GM23338 (cell line): ENCODE data around the gene CCDC61. TPM values are rescaled to one million over a fixed set of nuclear protein-coding genes. Genes with fewer than 3 reads are reported as not detected.
A peak's percentile ranks its signal among the peaks of the same experiment; 100 is the strongest.

Experiments used
- ATAC-seq: fragments of 200-7000 bp; cut with Tn5 transposase; 3 replicates; pipeline ENCODE4 v1.9.1; 2020
- DNase-seq: peaks from one replicate; pipeline ENCODE4 v3.0.0-alpha.2; 2015; ENCODE audit warnings: low spot score
- H2AFZ ChIP-seq: fragments of 200-600 bp; sonication (generic); 2 replicates; pipeline ENCODE4 v1.8.0; 2016; ENCODE audit warnings: antibody characterized with exemption, mild to moderate bottlenecking, moderate library complexity
- H3F3A ChIP-seq: fragments of 200-600 bp; sonication (generic); replicated peaks from 2 replicates; pipeline ENCODE4 v1.8.0; 2017; ENCODE audit warnings: antibody characterized with exemption, mixed run types, low read depth
- H3K27ac ChIP-seq: fragments of 200-600 bp; sonication (generic); 2 replicates; pipeline ENCODE4 v1.6.1; 2016; ENCODE audit warnings: low read depth
- H3K27me3 ChIP-seq: fragments of 200-600 bp; sonication (generic); 2 replicates; pipeline ENCODE4 v1.8.0; 2016; ENCODE audit warnings: mild to moderate bottlenecking, mixed run types, moderate library complexity; ENCODE audit not compliant: insufficient read depth
- H3K36me3 ChIP-seq: fragments of 200-600 bp; sonication (generic); 2 replicates; pipeline ENCODE4 v1.8.0; 2016; ENCODE audit warnings: mild to moderate bottlenecking; ENCODE audit not compliant: insufficient read depth
- H3K4me1 ChIP-seq: fragments of 200-600 bp; sonication (generic); 2 replicates; pipeline ENCODE4 v1.8.0; 2016; ENCODE audit warnings: mild to moderate bottlenecking, moderate library complexity; ENCODE audit not compliant: insufficient read depth
- H3K4me2 ChIP-seq: fragments of 200-600 bp; sonication (generic); 2 replicates; pipeline ENCODE4 v1.7.1; 2017; ENCODE audit warnings: mixed run types
- H3K4me3 ChIP-seq: fragments of 200-600 bp; sonication (generic); 2 replicates; pipeline ENCODE4 v1.6.1; 2016; ENCODE audit warnings: mixed run types
- H3K79me2 ChIP-seq: fragments of 200-600 bp; sonication (generic); replicated peaks from 2 replicates; pipeline ENCODE4 v1.8.0; 2017; ENCODE audit warnings: mild to moderate bottlenecking; ENCODE audit not compliant: insufficient read depth
- H3K9me2 ChIP-seq: fragments of 200-600 bp; sonication (generic); 2 replicates; pipeline ENCODE4 v1.8.0; 2017; ENCODE audit not compliant: insufficient read depth
- H4K20me1 ChIP-seq: fragments of 200-600 bp; sonication (generic); replicated peaks from 2 replicates; pipeline ENCODE4 v1.8.0; 2017; ENCODE audit warnings: mild to moderate bottlenecking; ENCODE audit not compliant: insufficient read depth
- H3K27ac Mint-ChIP-seq: 2 replicates; pipeline ENCODE4 v1.8.0; 2020; ENCODE audit warnings: inconsistent platforms, mild to moderate bottlenecking, moderate library complexity, mixed read lengths
- H3K27me3 Mint-ChIP-seq: 3 replicates; pipeline ENCODE4 v1.8.0; 2022; ENCODE audit warnings: low read depth, mild to moderate bottlenecking, moderate library complexity, mixed read lengths, inconsistent platforms; ENCODE audit not compliant: insufficient read depth, poor library complexity
- H3K36me3 Mint-ChIP-seq: 3 replicates; pipeline ENCODE4 v1.8.0; 2021; ENCODE audit warnings: low read depth, mild to moderate bottlenecking, inconsistent platforms, moderate library complexity, mixed read lengths
- H3K4me1 Mint-ChIP-seq: 3 replicates; pipeline ENCODE4 v1.8.0; 2020; ENCODE audit warnings: mild to moderate bottlenecking, inconsistent platforms, mixed read lengths
- H3K4me3 Mint-ChIP-seq: 3 replicates; pipeline ENCODE4 v1.8.0; 2021; ENCODE audit warnings: moderate library complexity, mild to moderate bottlenecking, inconsistent platforms, mixed read lengths
- H3K9me3 Mint-ChIP-seq: 3 replicates; pipeline ENCODE4 v1.8.0; 2020; ENCODE audit warnings: moderate library complexity, mild to moderate bottlenecking, inconsistent platforms, mixed read lengths
- EZH2 ChIP-seq: fragments of 200-600 bp; sonication (generic); IDR thresholded peaks from one replicate; pipeline ENCODE4 v1.8.0; 2017; ENCODE audit warnings: antibody characterized with exemption, mild to moderate bottlenecking, low read depth; ENCODE audit not compliant: unreplicated experiment
- EZH2phosphoT487 ChIP-seq: fragments of 200-600 bp; sonication (generic); IDR thresholded peaks from one replicate; pipeline ENCODE4 v1.8.1; 2018; ENCODE audit warnings: antibody characterized with exemption; ENCODE audit not compliant: unreplicated experiment
- JUNB ChIP-seq: IDR thresholded peaks from one replicate; pipeline ENCODE4 v1.6.1; 2016; ENCODE audit warnings: antibody characterized with exemption; ENCODE audit not compliant: unreplicated experiment
- NANOG ChIP-seq: IDR thresholded peaks from 2 replicates; pipeline ENCODE4 v1.6.1; 2016; ENCODE audit warnings: antibody characterized with exemption, borderline replicate concordance
- STAT1 ChIP-seq: IDR thresholded peaks from one replicate; pipeline ENCODE4 v1.6.1; 2016; ENCODE audit warnings: antibody characterized with exemption; ENCODE audit not compliant: unreplicated experiment
- ZNF114 ChIP-seq: fragments of 250-450 bp; sonication (Bioruptor Pico); IDR thresholded peaks from 2 replicates; pipeline ENCODE4 v1.5.0; 2020; ENCODE audit warnings: mild to moderate bottlenecking, moderate library complexity
- polyA plus RNA-seq: library from polyadenylated mRNA; unstranded; fragments of >200 nt; fragmentation: Nextera tagmentation; extraction: Ambion mirVana; gene quantifications from 2 replicates; pipeline ENCODE4 v1.2.1, GENCODE V29; 2016
- total RNA-seq: library from RNA; depleted of rRNA; stranded (reverse); fragments of >200 nt; shearing (Covaris generic); gene quantifications from 2 replicates; pipeline ENCODE4 v1.2.3, GENCODE V29; 2014
- TF ChIP-seq, protein P1 (sequence below): IDR thresholded peaks from one replicate; pipeline ENCODE4 v1.6.1; 2018; ENCODE audit warnings: antibody characterized with exemption; ENCODE audit not compliant: unreplicated experiment
- TF ChIP-seq, protein P2 (sequence below): fragments of 250-450 bp; sonication (Bioruptor Pico); IDR thresholded peaks from 2 replicates; pipeline ENCODE4 v1.5.0; 2020; ENCODE audit warnings: mild to moderate bottlenecking, moderate library complexity
- TF ChIP-seq, protein P3 (sequence below), 2 experiments: fragments of 200-600 bp in 1 of 2; sonication (generic) in 1 of 2; conservative IDR thresholded peaks; 2 replicates each; pipeline versions ENCODE4 v1.5.1 to v1.6.1; 2016 to 2017; ENCODE audit warnings: antibody characterized with exemption in 2 of 2, low read depth in 2 of 2, mild to moderate bottlenecking in 2 of 2, moderate library complexity in 1 of 2

The CCDC61 gene
- total and polyA plus RNA-seq, 2 experiments from 2014 or later: 9.8 to 22.4 TPM

DNA sequence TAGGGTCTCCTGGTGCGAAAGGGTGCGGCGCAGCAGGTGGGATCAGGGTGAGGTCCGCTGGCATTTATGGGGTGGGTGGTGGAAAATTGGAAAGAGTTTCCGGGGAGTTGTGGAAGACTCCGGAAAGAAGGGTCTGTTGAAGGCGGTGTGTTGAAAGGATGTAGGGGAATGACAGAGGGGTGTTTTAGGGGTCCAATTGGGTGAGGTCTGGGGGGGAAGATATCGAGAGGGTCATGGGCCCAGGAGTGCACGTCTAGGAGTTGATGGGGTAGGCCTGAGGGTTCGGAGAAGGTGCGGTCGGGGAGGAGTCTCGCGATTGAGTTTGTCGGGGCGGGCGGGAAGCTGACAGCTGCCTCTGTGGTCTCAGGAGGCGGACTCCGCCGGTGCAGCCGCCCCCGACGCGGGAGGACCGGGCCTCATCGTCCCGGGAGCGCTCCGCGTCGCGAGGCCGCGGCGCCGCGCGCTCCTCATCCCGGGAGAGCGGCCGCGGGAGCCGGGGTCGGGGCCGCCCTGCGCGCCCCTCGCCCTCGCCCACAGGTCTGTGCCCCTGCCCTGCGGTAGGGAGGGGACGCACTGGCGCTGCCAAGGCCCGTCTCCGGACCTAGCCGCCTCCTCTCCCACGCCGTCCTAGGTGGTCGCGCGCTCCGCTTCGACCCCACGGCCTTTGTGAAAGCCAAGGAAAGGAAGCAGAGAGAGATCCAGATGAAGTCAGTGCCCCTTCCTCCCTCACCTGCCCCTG lies 20.6 kb downstream of the CCDC61 start:
- Histone ChIP-seq H3F3A (no peaks in the 10 kb centered on the region), H4K20me1 (peaks cover 11% of the 10 kb centered on the region), H3K36me3 (no peaks in the 10 kb centered on the region), H3K4me1 (peaks cover 9% of the 10 kb centered on the region; the same call in 1 of the 2 replicates), H3K27ac (no peak overlapping the region), H3K27me3 (peaks cover 35% of the 10 kb centered on the region), H2AFZ (no peak overlapping the region), H3K9me2 (no peaks in the 10 kb centered on the region), H3K79me2 (no peaks in the 10 kb centered on the region), H3K4me2 (peak overlapping the region; percentile 99), H3K4me3 (peak overlapping the region; percentile 77)
- TF ChIP-seq ZNF114 (no peak), STAT1 (no peak), JUNB (no peak), EZH2phosphoT487 (no peak), EZH2 (peak; percentile 48), NANOG (no peak)
- TF ChIP-seq, protein P1, sequence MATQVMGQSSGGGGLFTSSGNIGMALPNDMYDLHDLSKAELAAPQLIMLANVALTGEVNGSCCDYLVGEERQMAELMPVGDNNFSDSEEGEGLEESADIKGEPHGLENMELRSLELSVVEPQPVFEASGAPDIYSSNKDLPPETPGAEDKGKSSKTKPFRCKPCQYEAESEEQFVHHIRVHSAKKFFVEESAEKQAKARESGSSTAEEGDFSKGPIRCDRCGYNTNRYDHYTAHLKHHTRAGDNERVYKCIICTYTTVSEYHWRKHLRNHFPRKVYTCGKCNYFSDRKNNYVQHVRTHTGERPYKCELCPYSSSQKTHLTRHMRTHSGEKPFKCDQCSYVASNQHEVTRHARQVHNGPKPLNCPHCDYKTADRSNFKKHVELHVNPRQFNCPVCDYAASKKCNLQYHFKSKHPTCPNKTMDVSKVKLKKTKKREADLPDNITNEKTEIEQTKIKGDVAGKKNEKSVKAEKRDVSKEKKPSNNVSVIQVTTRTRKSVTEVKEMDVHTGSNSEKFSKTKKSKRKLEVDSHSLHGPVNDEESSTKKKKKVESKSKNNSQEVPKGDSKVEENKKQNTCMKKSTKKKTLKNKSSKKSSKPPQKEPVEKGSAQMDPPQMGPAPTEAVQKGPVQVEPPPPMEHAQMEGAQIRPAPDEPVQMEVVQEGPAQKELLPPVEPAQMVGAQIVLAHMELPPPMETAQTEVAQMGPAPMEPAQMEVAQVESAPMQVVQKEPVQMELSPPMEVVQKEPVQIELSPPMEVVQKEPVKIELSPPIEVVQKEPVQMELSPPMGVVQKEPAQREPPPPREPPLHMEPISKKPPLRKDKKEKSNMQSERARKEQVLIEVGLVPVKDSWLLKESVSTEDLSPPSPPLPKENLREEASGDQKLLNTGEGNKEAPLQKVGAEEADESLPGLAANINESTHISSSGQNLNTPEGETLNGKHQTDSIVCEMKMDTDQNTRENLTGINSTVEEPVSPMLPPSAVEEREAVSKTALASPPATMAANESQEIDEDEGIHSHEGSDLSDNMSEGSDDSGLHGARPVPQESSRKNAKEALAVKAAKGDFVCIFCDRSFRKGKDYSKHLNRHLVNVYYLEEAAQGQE: no peak
- TF ChIP-seq, protein P2, sequence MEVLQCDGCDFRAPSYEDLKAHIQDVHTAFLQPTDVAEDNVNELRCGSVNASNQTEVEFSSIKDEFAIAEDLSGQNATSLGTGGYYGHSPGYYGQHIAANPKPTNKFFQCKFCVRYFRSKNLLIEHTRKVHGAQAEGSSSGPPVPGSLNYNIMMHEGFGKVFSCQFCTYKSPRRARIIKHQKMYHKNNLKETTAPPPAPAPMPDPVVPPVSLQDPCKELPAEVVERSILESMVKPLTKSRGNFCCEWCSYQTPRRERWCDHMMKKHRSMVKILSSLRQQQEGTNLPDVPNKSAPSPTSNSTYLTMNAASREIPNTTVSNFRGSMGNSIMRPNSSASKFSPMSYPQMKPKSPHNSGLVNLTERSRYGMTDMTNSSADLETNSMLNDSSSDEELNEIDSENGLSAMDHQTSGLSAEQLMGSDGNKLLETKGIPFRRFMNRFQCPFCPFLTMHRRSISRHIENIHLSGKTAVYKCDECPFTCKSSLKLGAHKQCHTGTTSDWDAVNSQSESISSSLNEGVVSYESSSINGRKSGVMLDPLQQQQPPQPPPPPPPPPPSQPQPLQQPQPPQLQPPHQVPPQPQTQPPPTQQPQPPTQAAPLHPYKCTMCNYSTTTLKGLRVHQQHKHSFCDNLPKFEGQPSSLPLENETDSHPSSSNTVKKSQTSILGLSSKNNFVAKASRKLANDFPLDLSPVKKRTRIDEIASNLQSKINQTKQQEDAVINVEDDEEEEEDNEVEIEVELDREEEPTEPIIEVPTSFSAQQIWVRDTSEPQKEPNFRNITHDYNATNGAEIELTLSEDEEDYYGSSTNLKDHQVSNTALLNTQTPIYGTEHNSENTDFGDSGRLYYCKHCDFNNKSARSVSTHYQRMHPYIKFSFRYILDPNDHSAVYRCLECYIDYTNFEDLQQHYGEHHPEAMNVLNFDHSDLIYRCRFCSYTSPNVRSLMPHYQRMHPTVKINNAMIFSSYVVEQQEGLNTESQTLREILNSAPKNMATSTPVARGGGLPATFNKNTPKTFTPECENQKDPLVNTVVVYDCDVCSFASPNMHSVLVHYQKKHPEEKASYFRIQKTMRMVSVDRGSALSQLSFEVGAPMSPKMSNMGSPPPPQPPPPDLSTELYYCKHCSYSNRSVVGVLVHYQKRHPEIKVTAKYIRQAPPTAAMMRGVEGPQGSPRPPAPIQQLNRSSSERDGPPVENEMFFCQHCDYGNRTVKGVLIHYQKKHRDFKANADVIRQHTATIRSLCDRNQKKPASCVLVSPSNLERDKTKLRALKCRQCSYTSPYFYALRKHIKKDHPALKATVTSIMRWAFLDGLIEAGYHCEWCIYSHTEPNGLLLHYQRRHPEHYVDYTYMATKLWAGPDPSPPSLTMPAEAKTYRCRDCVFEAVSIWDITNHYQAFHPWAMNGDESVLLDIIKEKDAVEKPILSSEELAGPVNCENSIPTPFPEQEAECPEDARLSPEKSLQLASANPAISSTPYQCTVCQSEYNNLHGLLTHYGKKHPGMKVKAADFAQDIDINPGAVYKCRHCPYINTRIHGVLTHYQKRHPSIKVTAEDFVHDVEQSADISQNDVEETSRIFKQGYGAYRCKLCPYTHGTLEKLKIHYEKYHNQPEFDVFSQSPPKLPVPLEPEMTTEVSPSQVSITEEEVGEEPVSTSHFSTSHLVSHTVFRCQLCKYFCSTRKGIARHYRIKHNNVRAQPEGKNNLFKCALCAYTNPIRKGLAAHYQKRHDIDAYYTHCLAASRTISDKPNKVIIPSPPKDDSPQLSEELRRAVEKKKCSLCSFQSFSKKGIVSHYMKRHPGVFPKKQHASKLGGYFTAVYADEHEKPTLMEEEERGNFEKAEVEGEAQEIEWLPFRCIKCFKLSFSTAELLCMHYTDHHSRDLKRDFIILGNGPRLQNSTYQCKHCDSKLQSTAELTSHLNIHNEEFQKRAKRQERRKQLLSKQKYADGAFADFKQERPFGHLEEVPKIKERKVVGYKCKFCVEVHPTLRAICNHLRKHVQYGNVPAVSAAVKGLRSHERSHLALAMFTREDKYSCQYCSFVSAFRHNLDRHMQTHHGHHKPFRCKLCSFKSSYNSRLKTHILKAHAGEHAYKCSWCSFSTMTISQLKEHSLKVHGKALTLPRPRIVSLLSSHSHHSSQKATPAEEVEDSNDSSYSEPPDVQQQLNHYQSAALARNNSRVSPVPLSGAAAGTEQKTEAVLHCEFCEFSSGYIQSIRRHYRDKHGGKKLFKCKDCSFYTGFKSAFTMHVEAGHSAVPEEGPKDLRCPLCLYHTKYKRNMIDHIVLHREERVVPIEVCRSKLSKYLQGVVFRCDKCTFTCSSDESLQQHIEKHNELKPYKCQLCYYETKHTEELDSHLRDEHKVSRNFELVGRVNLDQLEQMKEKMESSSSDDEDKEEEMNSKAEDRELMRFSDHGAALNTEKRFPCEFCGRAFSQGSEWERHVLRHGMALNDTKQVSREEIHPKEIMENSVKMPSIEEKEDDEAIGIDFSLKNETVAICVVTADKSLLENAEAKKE (CRISPR knock-in tag): no peak
- TF ChIP-seq, protein P3, sequence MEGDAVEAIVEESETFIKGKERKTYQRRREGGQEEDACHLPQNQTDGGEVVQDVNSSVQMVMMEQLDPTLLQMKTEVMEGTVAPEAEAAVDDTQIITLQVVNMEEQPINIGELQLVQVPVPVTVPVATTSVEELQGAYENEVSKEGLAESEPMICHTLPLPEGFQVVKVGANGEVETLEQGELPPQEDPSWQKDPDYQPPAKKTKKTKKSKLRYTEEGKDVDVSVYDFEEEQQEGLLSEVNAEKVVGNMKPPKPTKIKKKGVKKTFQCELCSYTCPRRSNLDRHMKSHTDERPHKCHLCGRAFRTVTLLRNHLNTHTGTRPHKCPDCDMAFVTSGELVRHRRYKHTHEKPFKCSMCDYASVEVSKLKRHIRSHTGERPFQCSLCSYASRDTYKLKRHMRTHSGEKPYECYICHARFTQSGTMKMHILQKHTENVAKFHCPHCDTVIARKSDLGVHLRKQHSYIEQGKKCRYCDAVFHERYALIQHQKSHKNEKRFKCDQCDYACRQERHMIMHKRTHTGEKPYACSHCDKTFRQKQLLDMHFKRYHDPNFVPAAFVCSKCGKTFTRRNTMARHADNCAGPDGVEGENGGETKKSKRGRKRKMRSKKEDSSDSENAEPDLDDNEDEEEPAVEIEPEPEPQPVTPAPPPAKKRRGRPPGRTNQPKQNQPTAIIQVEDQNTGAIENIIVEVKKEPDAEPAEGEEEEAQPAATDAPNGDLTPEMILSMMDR (conservative IDR thresholded peaks at IDR 0.05; ENCODE audit: low read depth in 2 of 2): no peak
- Mint-ChIP-seq H3K36me3 (peaks cover 6% of the 10 kb centered on the region; the same call in 2 of the 3 replicates), H3K4me3 (peak overlapping the region; percentile 82), H3K27ac (no peak overlapping the region), H3K27me3 (peaks cover 28% of the 10 kb centered on the region), H3K4me1 (peaks cover 14% of the 10 kb centered on the region), H3K9me3 (no peaks in the 10 kb centered on the region)
- ATAC-seq (peak; percentile 13), DNase-seq (peak; percentile 56)
